ENCODE data around the gene ZYG11B. TPM values are rescaled to one million over a fixed set of nuclear protein-coding genes. Genes with fewer than 3 reads are reported as not detected.

The ZYG11B gene
- total and polyA plus RNA-seq, 9 of the 15 experiments (the other 6 are each of a cell fraction or from before 2014, with no cell fraction given), result 4.9 to 22.2 (median 12.2) TPM

DNA sequence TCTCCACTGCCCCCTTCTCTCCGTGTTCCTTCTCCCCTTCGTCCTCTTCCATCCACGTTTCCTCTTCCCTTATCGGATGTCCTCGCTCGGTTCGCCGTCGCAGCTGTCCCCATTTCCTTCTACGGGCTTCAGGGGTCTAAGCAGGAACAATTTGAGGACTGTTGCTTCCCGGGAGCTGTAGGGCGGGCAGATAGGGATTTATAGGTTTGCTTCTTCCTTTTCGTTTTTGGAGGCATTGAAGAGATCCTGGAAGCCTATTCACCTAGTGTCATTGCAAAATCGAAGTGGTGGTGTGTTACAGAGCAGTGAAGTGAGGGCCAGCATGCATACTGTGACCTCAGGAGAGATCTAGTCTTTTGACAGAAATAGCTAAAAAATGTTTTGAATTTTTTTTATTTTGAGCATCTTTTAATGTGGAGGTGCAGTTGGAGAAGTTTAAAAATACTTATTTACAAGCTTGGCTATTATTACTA lies 897 bp downstream of the ZYG11B start (continued):
- TF ChIP-seq, protein P1, sequence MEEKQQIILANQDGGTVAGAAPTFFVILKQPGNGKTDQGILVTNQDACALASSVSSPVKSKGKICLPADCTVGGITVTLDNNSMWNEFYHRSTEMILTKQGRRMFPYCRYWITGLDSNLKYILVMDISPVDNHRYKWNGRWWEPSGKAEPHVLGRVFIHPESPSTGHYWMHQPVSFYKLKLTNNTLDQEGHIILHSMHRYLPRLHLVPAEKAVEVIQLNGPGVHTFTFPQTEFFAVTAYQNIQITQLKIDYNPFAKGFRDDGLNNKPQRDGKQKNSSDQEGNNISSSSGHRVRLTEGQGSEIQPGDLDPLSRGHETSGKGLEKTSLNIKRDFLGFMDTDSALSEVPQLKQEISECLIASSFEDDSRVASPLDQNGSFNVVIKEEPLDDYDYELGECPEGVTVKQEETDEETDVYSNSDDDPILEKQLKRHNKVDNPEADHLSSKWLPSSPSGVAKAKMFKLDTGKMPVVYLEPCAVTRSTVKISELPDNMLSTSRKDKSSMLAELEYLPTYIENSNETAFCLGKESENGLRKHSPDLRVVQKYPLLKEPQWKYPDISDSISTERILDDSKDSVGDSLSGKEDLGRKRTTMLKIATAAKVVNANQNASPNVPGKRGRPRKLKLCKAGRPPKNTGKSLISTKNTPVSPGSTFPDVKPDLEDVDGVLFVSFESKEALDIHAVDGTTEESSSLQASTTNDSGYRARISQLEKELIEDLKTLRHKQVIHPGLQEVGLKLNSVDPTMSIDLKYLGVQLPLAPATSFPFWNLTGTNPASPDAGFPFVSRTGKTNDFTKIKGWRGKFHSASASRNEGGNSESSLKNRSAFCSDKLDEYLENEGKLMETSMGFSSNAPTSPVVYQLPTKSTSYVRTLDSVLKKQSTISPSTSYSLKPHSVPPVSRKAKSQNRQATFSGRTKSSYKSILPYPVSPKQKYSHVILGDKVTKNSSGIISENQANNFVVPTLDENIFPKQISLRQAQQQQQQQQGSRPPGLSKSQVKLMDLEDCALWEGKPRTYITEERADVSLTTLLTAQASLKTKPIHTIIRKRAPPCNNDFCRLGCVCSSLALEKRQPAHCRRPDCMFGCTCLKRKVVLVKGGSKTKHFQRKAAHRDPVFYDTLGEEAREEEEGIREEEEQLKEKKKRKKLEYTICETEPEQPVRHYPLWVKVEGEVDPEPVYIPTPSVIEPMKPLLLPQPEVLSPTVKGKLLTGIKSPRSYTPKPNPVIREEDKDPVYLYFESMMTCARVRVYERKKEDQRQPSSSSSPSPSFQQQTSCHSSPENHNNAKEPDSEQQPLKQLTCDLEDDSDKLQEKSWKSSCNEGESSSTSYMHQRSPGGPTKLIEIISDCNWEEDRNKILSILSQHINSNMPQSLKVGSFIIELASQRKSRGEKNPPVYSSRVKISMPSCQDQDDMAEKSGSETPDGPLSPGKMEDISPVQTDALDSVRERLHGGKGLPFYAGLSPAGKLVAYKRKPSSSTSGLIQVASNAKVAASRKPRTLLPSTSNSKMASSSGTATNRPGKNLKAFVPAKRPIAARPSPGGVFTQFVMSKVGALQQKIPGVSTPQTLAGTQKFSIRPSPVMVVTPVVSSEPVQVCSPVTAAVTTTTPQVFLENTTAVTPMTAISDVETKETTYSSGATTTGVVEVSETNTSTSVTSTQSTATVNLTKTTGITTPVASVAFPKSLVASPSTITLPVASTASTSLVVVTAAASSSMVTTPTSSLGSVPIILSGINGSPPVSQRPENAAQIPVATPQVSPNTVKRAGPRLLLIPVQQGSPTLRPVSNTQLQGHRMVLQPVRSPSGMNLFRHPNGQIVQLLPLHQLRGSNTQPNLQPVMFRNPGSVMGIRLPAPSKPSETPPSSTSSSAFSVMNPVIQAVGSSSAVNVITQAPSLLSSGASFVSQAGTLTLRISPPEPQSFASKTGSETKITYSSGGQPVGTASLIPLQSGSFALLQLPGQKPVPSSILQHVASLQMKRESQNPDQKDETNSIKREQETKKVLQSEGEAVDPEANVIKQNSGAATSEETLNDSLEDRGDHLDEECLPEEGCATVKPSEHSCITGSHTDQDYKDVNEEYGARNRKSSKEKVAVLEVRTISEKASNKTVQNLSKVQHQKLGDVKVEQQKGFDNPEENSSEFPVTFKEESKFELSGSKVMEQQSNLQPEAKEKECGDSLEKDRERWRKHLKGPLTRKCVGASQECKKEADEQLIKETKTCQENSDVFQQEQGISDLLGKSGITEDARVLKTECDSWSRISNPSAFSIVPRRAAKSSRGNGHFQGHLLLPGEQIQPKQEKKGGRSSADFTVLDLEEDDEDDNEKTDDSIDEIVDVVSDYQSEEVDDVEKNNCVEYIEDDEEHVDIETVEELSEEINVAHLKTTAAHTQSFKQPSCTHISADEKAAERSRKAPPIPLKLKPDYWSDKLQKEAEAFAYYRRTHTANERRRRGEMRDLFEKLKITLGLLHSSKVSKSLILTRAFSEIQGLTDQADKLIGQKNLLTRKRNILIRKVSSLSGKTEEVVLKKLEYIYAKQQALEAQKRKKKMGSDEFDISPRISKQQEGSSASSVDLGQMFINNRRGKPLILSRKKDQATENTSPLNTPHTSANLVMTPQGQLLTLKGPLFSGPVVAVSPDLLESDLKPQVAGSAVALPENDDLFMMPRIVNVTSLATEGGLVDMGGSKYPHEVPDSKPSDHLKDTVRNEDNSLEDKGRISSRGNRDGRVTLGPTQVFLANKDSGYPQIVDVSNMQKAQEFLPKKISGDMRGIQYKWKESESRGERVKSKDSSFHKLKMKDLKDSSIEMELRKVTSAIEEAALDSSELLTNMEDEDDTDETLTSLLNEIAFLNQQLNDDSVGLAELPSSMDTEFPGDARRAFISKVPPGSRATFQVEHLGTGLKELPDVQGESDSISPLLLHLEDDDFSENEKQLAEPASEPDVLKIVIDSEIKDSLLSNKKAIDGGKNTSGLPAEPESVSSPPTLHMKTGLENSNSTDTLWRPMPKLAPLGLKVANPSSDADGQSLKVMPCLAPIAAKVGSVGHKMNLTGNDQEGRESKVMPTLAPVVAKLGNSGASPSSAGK (IDR thresholded peaks at IDR 0.05), result peak; percentile 59; the same call in 1 of the 2 replicates
- no peak for TF ChIP-seq NRF1 (conservative IDR thresholded peaks at IDR 0.05 in 1 of 2, IDR thresholded peaks at IDR 0.05 in 1 of 2)
- peak; percentile 70; the same call in 1 of the 2 replicates for TF ChIP-seq SMARCC2 (IDR thresholded peaks at IDR 0.05; ENCODE audit: low read depth)
- TF ChIP-seq SAFB2 (IDR thresholded peaks at IDR 0.05; ENCODE audit: borderline replicate concordance, low read depth, low read length, severe bottlenecking), result no peak
- no peak for TF ChIP-seq HOXB6 (CRISPR knock-in tag; IDR thresholded peaks at IDR 0.05; ENCODE audit: borderline replicate concordance)
- no peak for TF ChIP-seq TAF15 (IDR thresholded peaks at IDR 0.05; ENCODE audit: low read depth, low read length)
- no peak for TF ChIP-seq GTF2E2 (tag; IDR thresholded peaks at IDR 0.05)
- no peak for TF ChIP-seq SRSF9 (IDR thresholded peaks at IDR 0.05; ENCODE audit: borderline replicate concordance, low read depth, low read length)
- no peak for TF ChIP-seq RNF219 (CRISPR knock-in tag; IDR thresholded peaks at IDR 0.05)
- no peak for TF ChIP-seq YBX1 (IDR thresholded peaks at IDR 0.05)
- TF ChIP-seq HNRNPUL1 (IDR thresholded peaks at IDR 0.05; ENCODE audit: low read length), result no peak
- no peak for TF ChIP-seq KAT2B (IDR thresholded peaks at IDR 0.05; ENCODE audit: low read depth, low read length)
- TF ChIP-seq NCOA6 (IDR thresholded peaks at IDR 0.05), result no peak

All from K562 (cell line).